Urothelium cell line (cell line): ENCODE measurements around the gene KRTAP4-8.
A peak's percentile ranks its signal among the peaks of the same experiment; 100 is the strongest.
"Not testable (repeated sequence)": the region's sequence is repeated elsewhere in the genome, so short reads cannot be mapped to it uniquely, and the experiment has no call there.

ENCODE experiments used
- DNase-seq: peaks from one replicate; pipeline ENCODE4 v3.0.0; 2011; ENCODE audit warnings: low spot score, mixed read lengths
- FAIRE-seq: peaks from 2 replicates; lab custom pipeline; 2011; peaks lifted over from hg19 to GRCh38; lab: Jason Lieb, UNC

KRTAP4-8 gene

DNA sequence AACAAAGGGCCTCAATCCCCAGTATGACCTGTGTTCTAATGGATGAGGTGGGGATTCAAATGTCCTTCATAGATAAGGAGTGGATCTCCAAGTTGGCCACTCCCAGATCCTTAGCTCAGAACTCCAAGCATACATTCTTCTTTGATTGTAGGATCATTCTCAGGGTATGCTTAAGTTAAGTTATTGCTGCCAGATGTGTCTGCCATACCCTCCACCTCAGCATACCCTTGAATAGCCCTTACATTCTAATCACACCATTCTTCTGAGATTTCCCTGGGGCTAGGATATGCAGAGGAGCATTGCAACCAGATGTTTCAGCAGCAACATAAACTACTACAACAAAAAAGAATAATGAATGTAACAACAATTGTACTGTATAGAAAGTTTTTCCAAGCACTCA, 30.7 kb downstream of the KRTAP4-8 start:
- FAIRE-seq (no peak), DNase-seq (no peak)

DNA sequence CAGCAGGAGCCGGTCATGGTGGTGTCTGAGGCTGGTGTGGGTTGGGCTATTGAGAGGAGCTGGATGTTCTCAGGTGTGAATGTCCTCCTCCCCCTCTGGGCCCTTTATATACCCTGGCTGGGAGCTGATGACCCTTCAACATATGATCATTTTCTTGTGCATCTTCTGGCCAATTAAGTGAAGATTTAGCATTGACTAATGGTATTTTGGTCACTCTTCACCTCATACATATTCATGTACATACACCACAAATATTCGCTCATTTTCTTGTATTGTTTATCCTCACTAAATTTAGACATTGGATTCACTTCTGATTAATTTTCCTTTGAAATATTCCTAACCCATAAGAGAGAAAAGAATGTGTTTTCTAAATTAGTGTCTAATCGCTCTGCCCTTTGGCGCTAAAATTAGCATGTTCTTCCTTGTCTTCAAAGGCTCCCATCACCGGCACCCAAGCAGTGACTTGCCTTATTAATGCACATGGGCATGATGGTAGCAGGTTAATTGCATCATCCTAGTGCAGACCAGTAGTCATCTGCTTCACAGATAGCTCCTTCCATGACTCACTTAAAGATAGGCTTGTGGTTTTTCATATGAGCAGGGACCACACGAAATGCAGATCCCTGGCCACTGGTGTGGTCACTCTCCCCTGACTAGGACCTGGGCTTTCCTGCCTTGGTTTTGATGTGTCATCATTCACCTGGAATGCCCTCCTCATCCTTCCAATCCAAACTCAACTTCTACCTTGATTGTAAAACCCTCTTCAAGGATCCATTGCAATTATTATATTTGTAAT, 31.9 kb downstream of the KRTAP4-8 start, which contains the start of gene KRTAP2-4:
TSS of gene KRTAP2-4 (minus strand) at position 51 of the 796 bp plus-strand sequence. CDS start at position 17, 34 bp downstream.
- FAIRE-seq, result peak; percentile 55
- DNase-seq, result peak; percentile 65

- not testable (repeated sequence) for DNase-seq, FAIRE-seq
Observed at GRCh38 chr17:41065016-41065689, 32.8 kb downstream of the KRTAP4-8 start.

- FAIRE-seq (no peak), DNase-seq (no peak)
Observed at GRCh38 chr17:41064301-41064700, 33.6 kb downstream of the KRTAP4-8 start.

DNA sequence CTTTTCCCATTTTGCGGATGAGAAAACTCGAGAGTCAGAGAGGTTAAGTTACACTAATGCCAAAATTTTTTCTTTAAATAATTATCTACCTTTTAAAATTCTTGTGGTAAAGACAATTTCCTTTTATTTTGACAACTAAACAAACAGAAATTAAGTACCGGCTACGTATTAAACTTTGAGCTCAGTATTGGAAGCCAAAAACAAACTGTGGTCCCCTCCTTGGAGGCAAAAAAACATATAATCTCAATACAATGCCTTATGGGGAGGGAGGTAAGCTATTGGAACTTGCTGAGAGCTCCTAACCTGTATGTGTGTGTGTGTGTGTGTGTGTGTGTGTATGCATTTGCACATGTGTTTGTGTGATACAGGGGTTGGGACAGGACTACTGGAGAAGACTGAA, 34.5 kb downstream of the KRTAP4-8 start:
- no peak for DNase-seq
- FAIRE-seq, result peak; percentile 59

GRCh38 chr17:41061964-41062363, 36.0 kb downstream of the KRTAP4-8 start:
- FAIRE-seq (no peak), DNase-seq (peak; percentile 50)

DNA sequence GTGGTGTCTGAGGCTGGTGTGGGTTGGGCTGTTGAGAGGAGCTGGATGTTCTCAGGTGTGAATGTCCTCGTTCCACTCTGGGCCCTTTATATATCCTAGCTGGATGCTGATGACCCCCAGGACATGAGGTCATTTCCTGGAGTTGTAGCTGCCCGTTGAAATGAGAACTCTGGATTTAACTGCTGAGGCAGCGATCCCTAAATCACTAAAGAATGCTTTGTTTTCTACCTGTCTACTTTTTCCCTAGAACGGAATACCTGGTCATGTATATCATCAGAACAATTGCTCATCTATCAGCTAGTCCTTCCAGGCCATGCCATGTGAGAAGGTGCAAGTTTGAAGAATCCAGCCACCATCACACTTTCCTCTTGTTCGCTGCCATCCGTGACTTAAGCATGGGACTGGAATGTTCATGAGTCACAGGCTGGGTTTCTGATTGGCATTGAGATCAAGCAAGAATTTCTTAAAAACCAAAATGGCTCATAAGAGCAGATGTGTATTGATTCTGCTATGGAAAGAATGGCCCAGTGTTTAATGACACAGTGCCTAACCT, 37.8 kb downstream of the KRTAP4-8 start, which contains the start of gene KRTAP2-3:
TSS of gene KRTAP2-3 (minus strand) at position 63 of the 553 bp plus-strand sequence. CDS start 64 bp downstream, outside the sequence.
- FAIRE-seq, result peak; percentile 77
- peak; percentile 78 for DNase-seq

- peak; percentile 47 for DNase-seq
- FAIRE-seq, result not testable (repeated sequence)
Observed at GRCh38 chr17:41059276-41060051, 38.5 kb downstream of the KRTAP4-8 start.

DNA sequence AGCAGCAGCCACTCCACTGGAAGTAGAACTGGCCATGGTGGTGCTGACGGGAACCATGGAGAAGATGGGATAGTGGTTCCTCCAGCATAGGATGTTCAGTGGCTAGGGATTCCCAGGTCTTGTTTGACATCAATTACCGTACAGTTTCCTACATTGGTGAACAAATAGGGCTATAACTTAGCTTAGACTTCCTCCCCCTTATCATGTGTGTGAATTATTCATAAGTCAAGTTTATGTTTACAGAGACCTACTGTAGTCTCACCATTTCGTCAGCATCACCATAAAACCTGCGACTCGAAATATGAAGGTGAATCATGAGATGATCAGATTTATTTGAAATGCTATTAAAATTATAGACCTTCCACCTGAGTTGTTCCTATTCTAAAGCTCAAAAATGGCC, 39.2 kb downstream of the KRTAP4-8 start:
- DNase-seq (no peak), FAIRE-seq (no peak)

- FAIRE-seq, result no peak
- no peak for DNase-seq
Observed at GRCh38 chr17:41057547-41057946, 40.4 kb downstream of the KRTAP4-8 start.

DNA sequence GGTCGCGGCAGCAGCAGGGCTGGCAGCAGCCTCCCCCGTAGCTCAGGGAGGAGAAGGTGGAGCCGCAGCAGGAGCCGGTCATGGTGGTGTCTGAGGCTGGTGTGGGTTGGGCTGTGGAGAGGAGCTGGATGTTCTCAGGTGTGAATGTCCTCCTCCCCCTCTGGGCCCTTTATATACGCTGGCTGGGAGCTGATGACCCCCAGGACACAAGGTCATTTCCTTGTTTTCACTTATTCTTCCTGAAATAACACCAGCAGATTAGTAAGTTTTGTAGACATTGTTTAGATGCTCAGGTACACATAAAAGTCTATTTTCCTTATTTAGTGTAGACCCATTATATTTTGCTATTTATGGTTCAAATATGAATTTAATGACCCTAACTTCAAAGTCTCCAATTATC, 42.8 kb downstream of the KRTAP4-8 start, which contains the start of gene KRTAP2-2:
TSS of gene KRTAP2-2 (minus strand) at position 101 of the 400 bp plus-strand sequence. CDS start at position 82, 19 bp downstream.
- not testable (repeated sequence) for DNase-seq, FAIRE-seq

GRCh38 chr17:41054556-41054955, 43.4 kb downstream of the KRTAP4-8 start:
- FAIRE-seq, DNase-seq: not testable (repeated sequence)

DNA sequence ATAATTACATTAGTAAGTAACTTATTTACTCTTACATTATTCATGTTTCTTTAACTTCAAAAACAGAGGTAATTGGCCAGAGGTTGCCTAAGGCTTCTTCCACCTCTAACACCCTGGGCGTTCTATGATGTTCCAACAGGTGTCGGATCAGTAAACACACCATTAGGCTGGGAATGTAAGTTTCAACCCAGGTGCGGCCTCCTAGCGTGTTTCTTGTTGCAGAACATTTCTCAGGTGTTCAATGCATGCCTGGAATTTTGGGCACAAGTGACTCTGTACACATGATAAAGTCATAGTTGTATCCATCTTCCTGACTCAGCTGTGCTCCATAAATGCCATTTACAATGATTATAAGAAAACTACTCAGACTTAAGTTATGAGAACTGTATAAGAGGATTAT, 43.9 kb downstream of the KRTAP4-8 start:
- no peak for DNase-seq
- FAIRE-seq, result no peak

- DNase-seq, result no peak
- FAIRE-seq, result no peak
Observed at GRCh38 chr17:41052566-41052965, 45.4 kb downstream of the KRTAP4-8 start.

GRCh38 chr17:41049110-41049509, 48.8 kb downstream of the KRTAP4-8 start:
- no peak for FAIRE-seq
- peak; percentile 36 for DNase-seq

DNA sequence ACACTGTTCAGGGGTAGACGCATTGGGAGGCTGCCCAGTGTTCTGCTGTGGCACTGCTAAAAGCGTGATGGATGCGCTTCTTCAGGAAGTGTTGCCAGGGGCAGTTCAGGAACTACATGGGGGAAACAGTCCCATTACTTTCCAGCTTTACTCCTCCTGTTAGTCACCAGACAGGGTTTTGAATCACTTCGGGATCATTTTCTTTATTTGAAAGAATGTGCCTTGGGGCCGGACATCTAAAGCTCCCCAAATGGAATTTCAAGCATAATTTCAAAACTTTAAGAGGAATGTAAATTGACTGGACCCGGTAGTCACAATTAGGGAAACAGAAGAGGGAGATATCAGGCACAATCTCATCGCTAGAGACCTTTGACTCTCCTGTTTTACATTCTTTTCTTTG, 49.5 kb downstream of the KRTAP4-8 start:
- DNase-seq (no peak), FAIRE-seq (peak; percentile 73)
